Measurements from ENCODE around the gene PAPPA2.

GRCh38 chr1:176811511-176812288 is 348.7 kb downstream of the PAPPA2 start:
- TF ChIP-seq CTCF (IDR thresholded peaks at IDR 0.05) (no peak), POLR2AphosphoS5 (IDR thresholded peaks at IDR 0.05) (no peak), EP300 (IDR thresholded peaks at IDR 0.05) (no peak)

Data from stomach (tissue), 4 donors.